ENCODE measurements around the gene OR2AT4. TPM values are rescaled to one million over a fixed set of nuclear protein-coding genes. Genes with fewer than 3 reads are reported as not detected.

The OR2AT4 gene
- total and polyA plus RNA-seq, 2 of the 4 experiments (the other 2 are of a cell fraction) = not detected

GRCh38 chr11:75100314-75100713 is 3.6 kb upstream of the OR2AT4 start:
- H4K91ac ChIP-seq (ENCODE audit: insufficient read depth, low read depth, low read length) = no peak overlapping the region
- CTCF ChIA-PET = interaction anchor here (0.8 to 1.2 kb wide), 2 partner anchors 10 to 40 kb away, joined by 3 to 5 read pairs; no protein-coding TSS in a partner anchor
- no peak overlapping the region for H3K4me2 ChIP-seq (ENCODE audit: low read depth, low read length)

More at GRCh38 chr11:75100314-75100713, 3.6 kb upstream of the OR2AT4 start:
- H3K79me1 ChIP-seq (ENCODE audit: low read depth in 1 of 2, low read length in 2 of 2) = no peaks in the 10 kb centered on the region
- H2BK15ac ChIP-seq (ENCODE audit: low read depth, low read length) = no peak overlapping the region
- no peak overlapping the region for H3K4me3 ChIP-seq (ENCODE audit: insufficient read depth, low read depth, low read length)
- no peak overlapping the region for H3K27ac ChIP-seq (ENCODE audit: insufficient read depth, low read length)
- no peaks in the 10 kb centered on the region for H4K20me1 ChIP-seq (ENCODE audit: insufficient read depth, low read length)
- no peak overlapping the region for H2AK5ac ChIP-seq (ENCODE audit: low read depth, low read length)
- H3K4ac ChIP-seq (ENCODE audit: low read depth, low read length) = no peak overlapping the region
- H4K5ac ChIP-seq (ENCODE audit: low read depth, low read length) = no peak overlapping the region
- H3K9me3 ChIP-seq (ENCODE audit: control insufficient read depth, insufficient read depth, low read length) = no peaks in the 10 kb centered on the region
- no peak overlapping the region for H2AK9ac ChIP-seq (replicated peaks; ENCODE audit: low read depth, low read length, poor library complexity)
- no peaks in the 10 kb centered on the region; the same call in 1 of the 2 replicates for H3K9me1 ChIP-seq (ENCODE audit: insufficient read depth, low read length)
- no peak overlapping the region for H3K56ac ChIP-seq (ENCODE audit: extremely low read depth, insufficient read depth, low read length)
- H3K27me3 ChIP-seq (ENCODE audit: control insufficient read depth, insufficient read depth, low read length) = peaks cover 31% of the 10 kb centered on the region
- H2BK5ac ChIP-seq (ENCODE audit: low read depth, low read length, poor library complexity, severe bottlenecking) = no peak overlapping the region
- H3K18ac ChIP-seq (ENCODE audit: low read depth, low read length) = no peak overlapping the region
- no peaks in the 10 kb centered on the region for H3K36me3 ChIP-seq (ENCODE audit: control insufficient read depth, insufficient read depth, low read length)
- intact Hi-C loops (cut with micrococcal nuclease) = no loop called here
- in situ Hi-C loops (cut with MboI; ENCODE audit: low sequenced_read_pairs) = no loop called here
- no peak overlapping the region for H4K8ac ChIP-seq (ENCODE audit: low read depth in 2 of 2, low read length in 2 of 2)
- ATAC-seq (ENCODE audit: low read depth) (peak; percentile 76), DNase-seq (peak; percentile 81)
- POLR2A ChIA-PET (ENCODE audit: unreplicated experiment) = no interaction called here
- no TSS peak for BruUV-seq (replicated peaks)
- no peak overlapping the region for H3K9ac ChIP-seq (ENCODE audit: low read depth, low read length)
- H3K14ac ChIP-seq (replicated peaks; ENCODE audit: low read depth, low read length) = no peak overlapping the region
- WGBS, 2 experiments (ENCODE audit: extremely low coverage in 2 of 2, insufficient read length in 1 of 2) = 100% methylated on average over 1 of the region's 3 CpGs; no CpG with 5 or more reads in 1 of the 2 experiments
- H2BK20ac ChIP-seq (ENCODE audit: low read depth, low read length) = no peak overlapping the region
- peaks cover 5% of the 10 kb centered on the region for H3K4me1 ChIP-seq (ENCODE audit: control insufficient read depth, insufficient read depth, low read length)
- TF ChIP-seq POLR2A (IDR thresholded peaks at IDR 0.05; ENCODE audit: low read depth, low read length) = no peak
- TF ChIP-seq NFE2L2 (IDR thresholded peaks at IDR 0.05; ENCODE audit: low read depth, low read length) = peak; percentile 90
- TF ChIP-seq MAFK (IDR thresholded peaks at IDR 0.05; ENCODE audit: low read depth, low read length) = peak; percentile 43; the same call in 1 of the 2 replicates
- TF ChIP-seq RAD21 (IDR thresholded peaks at IDR 0.05; ENCODE audit: low read length) = no peak
- peak; percentile 57; the same call in 1 of the 2 replicates for TF ChIP-seq FOS (IDR thresholded peaks at IDR 0.05; ENCODE audit: low read depth, low read length)
- TF ChIP-seq BHLHE40 (IDR thresholded peaks at IDR 0.05; ENCODE audit: low read depth, low read length) = peak; percentile 71
- H3K23ac ChIP-seq (ENCODE audit: low read depth, low read length) = no peak overlapping the region
- H2BK120ac ChIP-seq (ENCODE audit: low read depth, low read length) = no peak overlapping the region
- H2AFZ ChIP-seq (replicated peaks; ENCODE audit: low read length, poor library complexity) = no peak overlapping the region
- dilution Hi-C loops (cut with HindIII; ENCODE audit: low sequenced_read_pairs, unreplicated experiment) = no loop called here

Measured in IMR-90 (cell line).